ENCODE measurements around the gene PRDM5.
A peak's percentile ranks its signal among the peaks of the same experiment; 100 is the strongest.

Gene PRDM5

DNA sequence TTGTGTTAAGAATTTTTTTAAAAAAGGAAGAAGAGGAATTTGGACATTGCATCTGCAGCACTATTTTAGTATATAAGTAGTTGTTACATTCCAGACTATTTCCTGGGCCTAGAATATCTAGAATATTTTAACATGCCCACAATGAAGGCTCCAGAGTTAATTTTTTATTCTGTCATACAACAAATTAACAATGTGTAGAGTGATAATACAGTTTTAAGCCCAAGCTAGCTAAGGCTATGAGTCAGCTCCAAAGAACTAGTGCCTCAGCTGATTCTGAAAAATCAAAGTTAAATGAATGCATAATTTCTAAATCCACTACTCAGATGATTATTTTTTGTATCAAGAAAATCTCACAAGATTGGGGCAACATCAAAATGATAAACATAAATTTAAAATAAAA is 231.4 kb downstream of the PRDM5 start:
- DNase-seq, result no peak

DNA sequence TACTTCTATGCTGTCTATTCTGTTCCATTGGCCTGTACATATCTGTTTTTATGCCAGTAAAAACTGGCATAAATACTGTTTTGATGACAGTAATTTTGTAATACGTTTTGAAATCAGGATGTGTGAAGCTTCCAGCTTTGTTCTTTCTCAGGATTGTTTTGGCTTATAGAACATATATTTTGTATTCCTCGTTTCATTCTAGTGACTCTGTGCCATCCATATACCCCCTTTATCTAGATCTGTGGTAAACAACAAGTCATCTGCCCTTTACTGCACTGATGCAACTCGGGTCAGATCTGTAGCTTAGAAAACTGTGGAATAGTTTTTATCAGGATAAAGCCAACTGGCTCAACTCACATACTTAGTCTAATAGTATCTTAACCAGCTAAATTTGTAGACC is 233.7 kb downstream of the PRDM5 start:
- no peak for DNase-seq

DNA sequence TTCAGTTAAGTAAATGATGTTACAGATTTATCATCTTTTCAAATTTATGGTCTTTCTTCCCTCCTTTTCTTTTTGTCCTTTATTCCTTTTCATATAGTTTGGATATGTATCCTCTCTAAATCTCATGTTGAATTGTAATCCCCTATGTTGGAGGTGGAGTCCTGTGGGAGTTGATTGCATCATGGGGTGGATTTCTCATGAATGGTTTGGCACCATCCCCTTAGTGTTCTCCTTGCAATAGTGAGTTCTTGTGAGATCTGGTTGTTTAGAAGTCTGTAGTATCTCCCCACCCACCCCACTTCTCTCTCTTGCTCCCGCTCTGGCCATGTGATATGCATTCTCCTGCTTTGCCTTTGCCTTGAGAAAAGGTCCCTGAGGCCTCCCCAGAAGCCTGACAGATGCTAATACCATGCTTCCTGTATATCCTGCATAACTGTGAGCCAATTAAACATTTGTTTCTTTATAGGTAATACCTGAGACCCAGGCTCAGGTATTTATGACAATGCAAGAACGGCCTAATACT is 236.7 kb downstream of the PRDM5 start:
- DNase-seq, result no peak

DNA sequence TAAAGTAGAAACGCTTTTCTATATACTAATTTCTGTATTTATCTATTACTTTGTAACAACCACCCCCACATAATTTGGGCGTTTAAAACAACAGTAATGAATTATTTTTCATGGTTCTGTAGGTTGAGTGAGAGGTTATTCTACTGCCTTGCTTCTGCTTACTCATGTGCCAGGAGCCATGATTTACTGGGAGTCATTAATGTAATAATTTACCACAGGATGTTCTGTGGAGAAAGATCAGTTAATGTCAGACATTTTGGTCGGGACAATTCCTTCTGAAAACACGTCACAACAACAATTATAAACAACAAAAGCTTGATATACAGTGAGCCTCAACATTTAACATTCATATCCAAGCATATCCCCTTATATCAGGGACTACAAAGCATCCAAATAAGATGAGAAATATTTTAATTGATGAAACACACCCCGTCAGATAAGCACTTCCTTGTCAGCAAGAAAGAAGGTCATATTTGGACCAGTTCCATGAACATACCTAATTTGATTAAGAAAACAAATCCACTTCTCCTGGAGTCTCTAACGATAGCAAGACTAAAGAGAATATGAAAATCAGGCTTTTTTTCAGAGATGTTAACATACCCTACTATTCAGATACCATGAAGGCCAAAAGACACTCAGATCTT is 238.5 kb downstream of the PRDM5 start:
- no peak for DNase-seq

DNA sequence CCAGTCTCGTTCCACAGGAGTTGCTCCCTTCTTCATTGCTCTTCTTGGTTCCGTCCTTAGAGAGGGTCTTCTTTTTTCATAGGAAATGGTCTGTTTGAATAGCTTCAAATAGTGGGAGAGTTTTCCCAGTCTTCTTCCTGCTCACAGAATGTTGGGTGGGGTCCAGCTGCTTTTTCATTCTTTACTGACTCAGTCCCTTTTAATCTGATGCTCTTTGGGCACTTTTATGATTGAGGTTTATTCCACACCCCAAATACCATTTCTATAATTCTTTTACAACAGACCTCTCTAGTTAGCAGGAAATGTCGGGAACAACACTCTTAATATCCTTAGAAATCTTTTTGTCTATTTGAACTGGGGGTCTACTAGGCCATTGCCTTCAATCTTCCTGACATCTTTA is 239.5 kb downstream of the PRDM5 start:
- DNase-seq, result no peak

DNA sequence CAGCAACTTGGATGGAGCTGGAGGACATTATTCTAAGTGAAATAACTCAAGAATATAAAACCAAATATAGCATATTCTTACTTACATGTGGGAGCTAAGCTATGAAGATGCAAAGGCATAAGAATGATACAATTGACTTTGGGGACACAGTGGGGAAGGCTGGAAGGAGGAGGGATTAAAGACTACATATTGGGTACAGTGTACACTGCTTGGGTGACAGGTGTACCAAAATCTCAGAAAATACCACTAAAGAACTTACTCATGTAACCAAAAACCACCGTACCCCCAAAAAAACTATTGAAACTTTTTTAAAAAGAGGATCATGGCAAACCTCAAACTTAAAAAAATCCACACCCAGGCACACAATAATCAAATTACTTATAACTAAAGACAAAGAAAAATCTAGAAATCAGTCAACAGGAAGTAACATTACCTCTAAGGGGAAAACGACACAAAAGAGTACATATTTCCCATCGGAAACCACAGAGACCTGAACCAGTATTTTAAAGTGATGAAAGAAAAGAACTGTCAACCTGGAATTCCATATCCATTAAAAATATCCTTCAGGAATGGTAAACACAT is 241.8 kb downstream of the PRDM5 start:
- no peak for DNase-seq

DNA sequence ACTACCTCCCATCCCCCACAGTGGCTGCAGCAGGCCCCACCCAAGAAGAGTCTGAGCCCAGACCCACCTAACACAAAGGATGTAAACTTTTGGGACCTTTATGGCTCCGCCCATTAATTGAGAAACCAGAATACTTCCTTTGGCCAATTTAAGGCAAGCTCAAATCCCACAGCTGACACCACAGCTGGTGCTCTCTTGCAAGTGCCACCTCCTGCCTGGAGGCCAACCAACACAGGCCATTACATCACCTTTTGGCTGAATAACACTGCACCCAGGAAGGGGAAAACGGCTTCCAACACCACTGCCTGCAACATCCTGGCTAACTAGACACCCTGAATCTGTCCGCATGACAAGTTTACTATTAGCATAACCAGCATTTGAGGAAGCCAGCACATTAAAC is 248.8 kb downstream of the PRDM5 start:
- no peak for DNase-seq

DNA sequence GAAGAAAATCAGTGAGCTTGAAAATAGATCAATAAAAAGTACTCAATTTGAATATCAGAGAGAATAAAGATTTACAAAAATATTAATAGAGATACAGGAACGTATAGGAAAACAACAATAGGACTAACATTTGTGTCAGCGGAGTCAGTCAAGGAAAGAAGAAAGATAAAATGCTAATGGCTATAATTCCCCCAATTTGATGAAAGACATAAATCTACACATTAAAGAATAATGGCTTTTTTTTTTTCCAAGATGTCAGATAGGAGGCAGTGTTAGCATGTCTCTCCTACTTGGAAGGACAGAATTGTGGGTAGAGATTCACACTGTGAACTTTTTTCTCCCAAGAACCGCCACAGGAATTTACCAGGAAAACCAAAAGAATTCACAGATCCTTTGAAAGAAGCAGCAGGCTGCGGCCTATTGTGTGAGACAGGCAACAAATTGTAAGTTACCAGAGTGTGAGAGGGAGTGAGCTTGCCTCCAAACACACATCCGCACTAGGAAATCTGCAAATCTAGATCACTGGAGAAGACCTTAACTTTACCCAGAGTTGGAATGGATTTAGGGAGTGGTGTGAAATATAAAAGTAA is 249.9 kb downstream of the PRDM5 start:
- DNase-seq, result no peak

DNA sequence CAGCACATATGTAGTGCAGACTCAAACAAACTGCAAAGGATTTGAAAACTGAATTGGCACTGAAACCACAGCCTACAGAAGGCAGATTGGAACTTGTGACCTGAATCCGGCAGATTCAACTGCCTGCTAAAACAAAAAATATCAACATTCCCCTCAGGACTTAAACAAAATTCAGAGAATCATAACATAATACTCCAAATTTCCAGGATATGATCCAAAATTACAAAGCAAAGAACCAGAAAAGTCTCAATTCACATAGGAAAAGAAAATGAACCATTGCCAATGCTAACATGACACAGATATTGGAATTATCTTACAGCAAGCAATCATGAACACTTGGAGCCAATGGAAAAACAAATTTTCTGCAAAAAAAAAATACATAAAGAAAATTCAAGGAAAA is 250.4 kb downstream of the PRDM5 start:
- DNase-seq, result no peak

DNA sequence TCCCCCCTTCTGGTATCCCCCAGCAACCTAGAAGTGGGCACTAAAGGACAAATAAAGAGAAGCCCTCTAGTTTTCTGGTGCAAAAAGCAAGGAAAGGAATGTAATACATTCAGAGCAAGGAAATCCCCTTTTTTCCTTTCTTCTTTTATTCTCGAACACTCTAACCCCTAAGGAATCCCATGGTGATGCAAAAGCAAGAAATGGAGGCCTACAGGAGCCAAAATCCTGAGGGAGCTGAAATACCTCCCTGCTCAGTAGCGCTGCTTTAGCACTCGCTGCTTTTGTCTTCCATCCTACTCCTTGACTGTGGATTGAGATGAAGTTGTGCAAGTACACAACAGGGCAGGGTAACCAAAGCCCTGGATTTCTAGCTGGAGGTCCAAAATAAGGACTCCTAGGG is 251.0 kb downstream of the PRDM5 start:
- no peak for DNase-seq

DNA sequence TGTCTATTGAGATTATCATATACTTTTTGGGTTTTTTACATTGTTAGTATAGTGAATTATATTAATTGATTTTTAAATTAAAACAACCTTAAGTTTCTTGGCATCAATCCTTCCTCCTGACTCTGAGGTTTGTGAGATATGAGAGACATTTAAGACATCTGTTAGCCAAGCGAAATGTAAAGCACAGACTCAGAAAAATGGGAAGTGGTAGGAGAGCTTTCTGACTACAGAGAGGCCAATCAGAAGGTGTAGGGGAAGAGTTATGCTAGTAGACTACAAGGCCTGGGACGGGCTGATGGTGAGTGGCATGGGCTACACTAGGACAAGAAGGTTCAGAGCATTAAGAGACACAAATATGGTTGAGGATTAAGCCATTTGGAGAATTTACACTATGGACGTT is 255.4 kb downstream of the PRDM5 start:
- no peak for DNase-seq

DNA sequence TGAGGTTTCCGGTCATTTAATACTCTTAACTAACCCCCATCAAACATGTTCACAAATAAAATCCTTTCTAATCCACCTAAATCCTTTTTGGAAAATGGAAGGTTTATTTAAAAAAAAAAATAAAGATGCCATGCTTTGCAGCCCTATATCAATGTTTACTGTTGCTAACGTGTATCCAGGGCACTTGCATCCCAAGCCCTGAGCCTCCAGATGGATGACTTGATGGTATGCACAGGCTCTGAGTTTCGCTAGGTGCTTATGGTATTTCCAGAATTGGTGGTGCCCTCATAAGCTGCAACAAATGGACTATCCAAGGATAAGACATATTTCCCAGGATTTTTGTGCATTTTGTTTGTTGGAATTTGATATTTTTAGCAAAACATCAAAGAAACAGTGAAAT is 257.7 kb downstream of the PRDM5 start:
- no peak for DNase-seq

DNA sequence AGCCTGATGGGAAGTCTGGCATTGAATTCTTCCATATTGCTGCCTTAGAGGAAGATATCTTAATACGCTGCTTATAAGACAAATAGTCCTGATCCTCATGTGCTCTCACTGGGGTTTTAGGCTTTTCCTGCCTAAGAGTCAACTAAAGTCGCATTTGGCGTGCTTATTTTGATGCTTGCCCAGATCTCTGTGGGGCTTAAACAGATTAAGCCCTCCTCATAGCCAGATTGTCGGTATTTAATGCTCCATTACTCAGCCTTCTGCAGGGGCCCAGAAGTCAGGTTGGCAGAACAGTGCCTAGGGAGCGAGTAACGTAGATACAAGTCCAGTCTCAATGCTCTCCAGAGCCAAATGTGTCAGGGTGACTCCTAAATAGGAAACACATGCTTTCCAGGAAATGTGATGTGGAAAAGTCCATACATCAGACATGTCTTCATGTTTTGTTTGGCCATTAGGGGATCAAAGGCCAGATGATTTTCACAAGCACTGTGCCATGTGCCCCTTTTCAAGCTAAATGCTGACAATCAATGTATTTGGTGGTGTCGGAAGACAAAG is 262.8 kb downstream of the PRDM5 start:
- no peak for DNase-seq

DNA sequence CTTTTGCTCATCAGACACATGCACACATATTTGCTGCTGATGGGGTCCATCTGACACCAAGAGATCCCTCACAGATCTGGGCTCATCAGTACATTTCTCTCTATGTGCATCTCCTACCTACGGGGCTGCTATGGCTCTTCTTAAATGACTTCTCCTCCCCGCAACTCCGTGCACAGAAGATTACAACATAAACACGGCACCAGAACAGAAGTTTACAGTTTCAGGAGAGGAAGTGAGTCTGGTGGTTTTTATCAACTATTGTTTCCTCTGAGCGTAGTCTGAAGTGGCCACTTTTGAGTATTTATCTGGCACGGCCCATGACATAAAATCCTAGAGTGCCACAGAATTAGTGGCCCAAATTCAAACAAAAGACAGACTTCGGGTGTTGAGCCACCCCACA is 263.8 kb downstream of the PRDM5 start:
- no peak for DNase-seq

DNA sequence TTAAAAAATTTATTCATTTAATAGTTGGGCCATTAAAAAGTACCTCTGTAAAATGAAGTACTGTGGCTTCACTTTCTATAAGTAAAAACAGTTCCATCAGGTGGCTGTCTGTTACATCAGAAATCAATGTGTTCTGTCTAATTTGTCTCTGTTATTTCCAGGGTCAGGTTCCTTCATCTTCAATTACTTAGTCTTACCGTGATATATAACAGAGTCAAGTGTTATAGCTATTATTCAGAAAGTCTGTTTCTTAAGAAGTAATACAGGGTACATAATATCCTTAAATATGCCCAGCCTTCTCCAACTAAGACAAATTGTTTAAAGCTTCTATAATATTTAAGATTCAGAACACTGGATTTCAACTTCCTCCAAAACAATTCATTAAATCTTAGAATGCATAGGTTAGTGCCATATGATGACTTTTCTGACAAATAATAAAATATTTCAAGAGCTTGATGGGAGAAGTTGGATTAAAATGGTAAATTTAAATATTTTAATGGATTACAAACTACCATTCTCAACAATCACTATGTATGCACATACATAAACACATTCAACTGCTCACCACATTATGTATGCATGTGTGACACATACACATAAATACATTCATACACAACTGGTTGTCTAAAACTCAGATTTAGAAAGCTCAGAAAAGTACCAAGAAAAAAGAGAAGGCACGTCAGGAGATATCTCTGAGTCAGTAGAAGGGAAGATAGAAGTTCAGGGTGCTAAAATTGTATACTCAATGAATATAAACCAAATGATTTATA is 268.5 kb downstream of the PRDM5 start:
- no peak for DNase-seq

DNA sequence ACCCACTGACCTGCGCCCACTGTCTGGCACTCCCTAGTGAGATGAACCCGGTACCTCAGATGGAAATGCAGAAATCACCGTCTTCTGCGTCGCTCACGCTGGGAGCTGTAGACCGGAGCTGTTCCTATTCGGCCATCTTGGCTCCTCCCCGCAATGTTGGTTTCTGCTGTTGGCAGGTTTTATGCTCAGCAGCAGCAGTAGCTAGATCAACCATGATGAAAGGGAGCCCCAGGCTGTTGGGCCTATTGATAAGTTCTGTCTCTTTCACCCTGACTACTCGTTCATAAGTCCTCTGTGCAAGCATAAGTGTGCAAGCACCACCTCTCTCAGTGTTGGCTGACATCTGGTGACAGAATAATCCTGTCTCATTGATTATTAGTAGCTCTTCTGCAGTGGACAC is 274.2 kb downstream of the PRDM5 start:
- DNase-seq, result peak; percentile 25

Data from NCI-H1105 (cell line).